Effector memory CD4-positive, alpha-beta T cell (primary cell): ENCODE data around the gene RPS6KA1.
"Not testable (repeated sequence)": the region's sequence is repeated elsewhere in the genome, so short reads cannot be mapped to it uniquely, and the experiment has no call there.

Experiments
- DNase-seq, 3 donors: peaks; one replicate each; pipeline ENCODE4 v3.0.0-alpha.2; 2020
- H3K27ac ChIP-seq: 2 replicates; pipeline ENCODE4 v1.7.0; 2013; ENCODE audit warnings: mild to moderate bottlenecking, low read length, moderate library complexity; ENCODE audit not compliant: insufficient read depth, poor library complexity, severe bottlenecking
- H3K27me3 ChIP-seq: replicated peaks from 2 replicates; pipeline ENCODE4 v1.7.0; 2013; ENCODE audit warnings: mild to moderate bottlenecking, low read length; ENCODE audit not compliant: insufficient read depth, control insufficient read depth, poor library complexity, severe bottlenecking
- H3K36me3 ChIP-seq: 2 replicates; pipeline ENCODE4 v1.7.0; 2013; ENCODE audit warnings: mild to moderate bottlenecking, low read length, moderate library complexity; ENCODE audit not compliant: control insufficient read depth, insufficient read depth
- H3K4me1 ChIP-seq: 2 replicates; pipeline ENCODE4 v1.7.0; 2013; ENCODE audit warnings: low read length, mild to moderate bottlenecking; ENCODE audit not compliant: control insufficient read depth, insufficient read depth, poor library complexity, severe bottlenecking
- H3K4me3 ChIP-seq: 2 replicates; pipeline ENCODE4 v1.7.0; 2013; ENCODE audit warnings: low read length, low read depth, mild to moderate bottlenecking; ENCODE audit not compliant: insufficient read depth, poor library complexity, severe bottlenecking
- H3K9me3 ChIP-seq: 2 replicates; pipeline ENCODE4 v1.7.0; 2013; ENCODE audit warnings: mild to moderate bottlenecking, low read length, moderate library complexity; ENCODE audit not compliant: control insufficient read depth

The RPS6KA1 gene

GRCh38 chr1:26608895-26609294, 79.3 kb downstream of the RPS6KA1 start:
- Histone ChIP-seq H3K9me3 (no peaks in the 10 kb centered on the region), H3K36me3 (no peaks in the 10 kb centered on the region), H3K27me3 (no peaks in the 10 kb centered on the region), H3K27ac (no peak overlapping the region), H3K4me1 (no peaks in the 10 kb centered on the region), H3K4me3 (no peak overlapping the region)
- DNase-seq = no peak

- no peak for DNase-seq
- H3K27me3 ChIP-seq = no peaks in the 10 kb centered on the region
- no peaks in the 10 kb centered on the region for H3K9me3 ChIP-seq
- H3K36me3 ChIP-seq = no peaks in the 10 kb centered on the region
- no peak overlapping the region for H3K4me3 ChIP-seq
- no peak overlapping the region for H3K27ac ChIP-seq
- H3K4me1 ChIP-seq = no peaks in the 10 kb centered on the region
Observed at GRCh38 chr1:26610781-26611180, 81.2 kb downstream of the RPS6KA1 start.

GRCh38 chr1:26612627-26613026, 83.1 kb downstream of the RPS6KA1 start:
- H3K4me3 ChIP-seq, H3K9me3 ChIP-seq, DNase-seq: not testable (repeated sequence)

GRCh38 chr1:26614655-26615411, 85.3 kb downstream of the RPS6KA1 start:
- Histone ChIP-seq H3K27me3 (no peaks in the 10 kb centered on the region), H3K27ac (no peak overlapping the region), H3K36me3 (no peaks in the 10 kb centered on the region), H3K4me1 (peaks cover 4% of the 10 kb centered on the region), H3K9me3 (no peaks in the 10 kb centered on the region), H3K4me3 (no peak overlapping the region)
- DNase-seq = no peak

More at GRCh38 chr1:26612627-26613026, 83.1 kb downstream of the RPS6KA1 start:
- not testable (repeated sequence) for H3K27ac ChIP-seq, H3K4me1 ChIP-seq, H3K27me3 ChIP-seq, H3K36me3 ChIP-seq

- H3K9me3 ChIP-seq = no peaks in the 10 kb centered on the region
- no peak for DNase-seq
- H3K36me3 ChIP-seq = no peaks in the 10 kb centered on the region
- no peak overlapping the region for H3K27ac ChIP-seq
- H3K27me3 ChIP-seq = no peaks in the 10 kb centered on the region
- no peak overlapping the region for H3K4me3 ChIP-seq
- H3K4me1 ChIP-seq = peaks cover 6% of the 10 kb centered on the region
Observed at GRCh38 chr1:26616881-26617280, 87.3 kb downstream of the RPS6KA1 start.

- Histone ChIP-seq H3K27me3 (no peaks in the 10 kb centered on the region), H3K4me3 (no peak overlapping the region), H3K27ac (no peak overlapping the region), H3K36me3 (no peaks in the 10 kb centered on the region), H3K4me1 (peaks cover 6% of the 10 kb centered on the region), H3K9me3 (no peaks in the 10 kb centered on the region)
- DNase-seq = no peak
Observed at GRCh38 chr1:26618561-26618960, 89.0 kb downstream of the RPS6KA1 start.
